Naive thymus-derived CD4-positive, alpha-beta T cell (primary cell): ENCODE data around the gene APOA5. TPM values are rescaled to one million over a fixed set of nuclear protein-coding genes. Genes with fewer than 3 reads are reported as not detected.

ENCODE experiments used
- ATAC-seq: fragments of 150-1000 bp; cut with Tn5 transposase; 2 replicates; pipeline ENCODE4 v1.10.0; 2021; ENCODE audit warnings: mild to moderate bottlenecking, moderate library complexity
- CTCF ChIA-PET: fragments of 350-600 bp; sonication (Branson Sonifier 250); formaldehyde crosslinking; loops from one replicate; lab custom pipeline; 2021; ENCODE audit warnings: antibody characterized with exemption; lab: Charles Lee
- POLR2A ChIA-PET: fragments of 350-600 bp; sonication (Branson Sonifier 250); formaldehyde crosslinking; loops from one replicate; lab custom pipeline; 2021; ENCODE audit warnings: antibody characterized with exemption, inconsistent platforms; lab: Charles Lee
- DNase-seq, 9 donors: peaks; one replicate each; pipeline versions ENCODE4 v3.0.0 to v3.0.0-alpha.2; 2020 to 2022; ENCODE audit warnings: mixed read lengths in 1 of 9
- H3K27ac ChIP-seq: one replicate; pipeline ENCODE4 v1.7.0; 2013; ENCODE audit warnings: mild to moderate bottlenecking, low read depth, low read length, moderate library complexity
- H3K27me3 ChIP-seq, 2 donors: one replicate each; pipeline ENCODE4 v1.7.0; 2013; ENCODE audit warnings: low read length in 2 of 2, mild to moderate bottlenecking in 2 of 2, moderate library complexity in 2 of 2; ENCODE audit not compliant: control insufficient read depth in 2 of 2, insufficient read depth in 2 of 2
- H3K36me3 ChIP-seq, 3 experiments: 1 replicate in 2 of 3; 2 replicates in 1 of 3; pipeline ENCODE4 v1.7.0; 2013; ENCODE audit warnings: low read length in 3 of 3, mild to moderate bottlenecking in 3 of 3, moderate library complexity in 1 of 3; ENCODE audit not compliant: insufficient read depth in 3 of 3, control insufficient read depth in 2 of 3
- H3K4me1 ChIP-seq, 2 donors: one replicate each; pipeline ENCODE4 v1.7.0; 2013; ENCODE audit warnings: low read length in 2 of 2, mild to moderate bottlenecking in 2 of 2, moderate library complexity in 1 of 2; ENCODE audit not compliant: control insufficient read depth in 2 of 2, insufficient read depth in 2 of 2
- H3K4me3 ChIP-seq: 2 replicates; pipeline ENCODE4 v1.7.0; 2013; ENCODE audit warnings: mild to moderate bottlenecking, low read length
- H3K9me3 ChIP-seq, 3 experiments: 1 replicate in 2 of 3; 2 replicates in 1 of 3; pipeline ENCODE4 v1.7.0; 2013; ENCODE audit warnings: low read length in 3 of 3; ENCODE audit not compliant: control insufficient read depth in 2 of 3
- H3K27ac Mint-ChIP-seq, 9 donors: one replicate each; pipeline ENCODE4 v1.8.0; 2020 to 2022; ENCODE audit warnings: mixed read lengths in 9 of 9, mild to moderate bottlenecking in 8 of 9, moderate library complexity in 5 of 9, inconsistent platforms in 2 of 9
- H3K27me3 Mint-ChIP-seq, 5 donors: one replicate each; pipeline ENCODE4 v1.8.0; 2021 to 2022; ENCODE audit warnings: mixed read lengths in 5 of 5, mild to moderate bottlenecking in 1 of 5
- H3K36me3 Mint-ChIP-seq, 5 donors: one replicate each; pipeline ENCODE4 v1.8.0; 2020 to 2022; ENCODE audit warnings: mixed read lengths in 5 of 5, mild to moderate bottlenecking in 3 of 5, inconsistent platforms in 1 of 5
- H3K4me1 Mint-ChIP-seq, 7 donors: one replicate each; pipeline ENCODE4 v1.8.0; 2020 to 2022; ENCODE audit warnings: mixed read lengths in 7 of 7, mild to moderate bottlenecking in 3 of 7, inconsistent platforms in 1 of 7
- H3K4me3 Mint-ChIP-seq, 10 donors: one replicate each; pipeline ENCODE4 v1.8.0; 2020 to 2022; ENCODE audit warnings: mild to moderate bottlenecking in 10 of 10, mixed read lengths in 10 of 10, moderate library complexity in 6 of 10, inconsistent platforms in 2 of 10
- H3K9me3 Mint-ChIP-seq, 11 donors: one replicate each; pipeline ENCODE4 v1.8.0; 2020 to 2022; ENCODE audit warnings: mixed read lengths in 11 of 11, mild to moderate bottlenecking in 4 of 11, inconsistent platforms in 1 of 11, moderate library complexity in 1 of 11
- intact Hi-C, 2 donors: fragments of 100-400 bp; cut with micrococcal nuclease; formaldehyde crosslinking; loops; one replicate each; pipeline ENCODE4 v1.15.1; 2023
- polyA plus RNA-seq, 2 donors: library from polyadenylated mRNA; unstranded; fragments of 300-500 nt; fragmentation: Illumina TruSeq; gene quantifications; one replicate each; pipeline ENCODE4 v1.2.3, GENCODE V29; 2021
- total RNA-seq, 6 experiments: library from RNA in 5 of 6; stranded (reverse) in 5 of 6; gene quantifications; 1 replicate in 5 of 6; 2 replicates in 1 of 6; pipeline ENCODE4 v1.2.3 and lab custom pipeline; 2021 to 2026

The APOA5 gene
- total and polyA plus RNA-seq, 7 experiments from 2014 or later: not detected

DNA sequence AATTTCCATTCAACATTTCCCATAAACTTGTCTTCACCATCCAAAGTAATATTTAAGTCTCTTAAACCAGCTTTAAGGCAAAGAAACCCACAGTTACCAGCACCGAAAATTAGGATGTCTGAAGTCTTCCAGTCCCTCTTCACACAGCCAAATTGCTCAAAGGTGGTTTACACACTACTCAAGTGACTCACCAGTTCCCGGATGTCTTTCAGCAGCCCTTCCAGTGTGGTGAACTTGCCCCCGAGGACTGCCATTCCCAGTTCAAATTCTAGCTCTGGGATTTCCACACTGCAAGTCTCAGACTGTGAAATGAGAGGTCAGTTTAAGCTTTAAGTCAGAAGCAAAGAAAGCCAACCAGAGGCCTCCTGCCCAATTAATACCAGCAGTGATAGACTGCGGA lies 9.0 kb downstream of the APOA5 start:
- Mint-ChIP-seq H3K4me1 (peaks cover 19 to 66% (median 43%) of the 10 kb centered on the region in 7 donors), H3K4me3 (no peak overlapping the region), H3K27me3 (no peaks in the 10 kb centered on the region), H3K27ac (peak overlapping the region in 3 of 9 donors; percentile 41 to 70 (median 43)), H3K36me3 (peaks cover 28 to 72% (median 50%) of the 10 kb centered on the region in 5 donors), H3K9me3 (peaks cover 0 to 3% (median 0%) of the 10 kb centered on the region in 11 donors)
- ChIA-PET POLR2A (no interaction called here), CTCF (no interaction called here)
- ATAC-seq (no peak), DNase-seq (no peak)
- Histone ChIP-seq H3K4me1 (peaks cover 10 to 13% of the 10 kb centered on the region in 2 donors), H3K36me3 (peaks cover 50 to 89% (median 67%) of the 10 kb centered on the region in 3 experiments), H3K27ac (no peak overlapping the region), H3K4me3 (no peak overlapping the region), H3K9me3 (no peaks in the 10 kb centered on the region), H3K27me3 (no peaks in the 10 kb centered on the region)
- intact Hi-C loops: no loop called here

- H3K27ac ChIP-seq: no peak overlapping the region
- peaks cover 26 to 58% (median 52%) of the 10 kb centered on the region in 3 experiments for H3K36me3 ChIP-seq
- Mint-ChIP-seq H3K27ac (peak overlapping the region in 2 of 9 donors; percentile 4 to 52), H3K4me1 (peaks cover 6 to 64% (median 30%) of the 10 kb centered on the region in 7 donors), H3K4me3 (no peak overlapping the region), H3K9me3 (peaks cover 0 to 3% (median 0%) of the 10 kb centered on the region in 11 donors), H3K27me3 (no peaks in the 10 kb centered on the region), H3K36me3 (peaks cover 19 to 59% (median 33%) of the 10 kb centered on the region in 5 donors)
- peaks cover 3 to 4% of the 10 kb centered on the region in 2 donors for H3K4me1 ChIP-seq
- ChIA-PET POLR2A (no interaction called here), CTCF (no interaction called here)
- intact Hi-C loops: no loop called here
- ATAC-seq: no peak
- DNase-seq: no peak
- H3K9me3 ChIP-seq: no peaks in the 10 kb centered on the region
- no peaks in the 10 kb centered on the region for H3K27me3 ChIP-seq
- H3K4me3 ChIP-seq: no peak overlapping the region
Measured at GRCh38 chr11:116778556-116778955, 13.1 kb downstream of the APOA5 start.

DNA sequence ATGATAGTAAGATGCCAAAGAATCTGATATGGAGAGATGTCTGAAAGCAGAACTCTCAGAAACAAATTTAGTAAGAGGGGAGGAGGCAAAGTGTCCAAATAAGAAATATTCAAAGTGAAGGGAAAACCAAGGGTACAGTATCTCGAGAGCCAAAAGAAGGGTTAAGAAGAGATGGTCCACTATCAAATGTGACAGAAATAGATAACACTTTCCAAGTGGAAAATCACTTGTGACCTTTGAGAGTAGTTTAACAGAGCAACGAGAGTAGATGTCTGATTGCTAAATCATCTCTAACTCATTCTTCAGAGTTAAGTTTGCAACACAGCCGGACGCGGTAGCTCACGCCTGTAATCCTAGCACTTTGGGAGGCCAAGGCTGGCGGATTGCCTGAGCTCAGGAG lies 14.6 kb downstream of the APOA5 start:
- Mint-ChIP-seq H3K4me3 (no peak overlapping the region), H3K27me3 (no peaks in the 10 kb centered on the region), H3K27ac (peak overlapping the region in 1 of 9 donors; percentile 4), H3K36me3 (peaks cover 14 to 45% (median 33%) of the 10 kb centered on the region in 5 donors), H3K4me1 (peaks cover 9 to 54% (median 32%) of the 10 kb centered on the region in 7 donors), H3K9me3 (peaks cover 0 to 5% (median 0%) of the 10 kb centered on the region in 11 donors)
- H3K27ac ChIP-seq: no peak overlapping the region
- peaks cover 13 to 48% (median 37%) of the 10 kb centered on the region in 3 experiments for H3K36me3 ChIP-seq
- H3K4me3 ChIP-seq: no peak overlapping the region
- DNase-seq (no peak), ATAC-seq (no peak)
- H3K4me1 ChIP-seq: peaks cover 7 to 8% of the 10 kb centered on the region in 2 donors
- intact Hi-C loops: no loop called here
- H3K9me3 ChIP-seq: no peaks in the 10 kb centered on the region
- ChIA-PET CTCF (no interaction called here), POLR2A (interaction anchor here (0.6 kb wide), 1 partner anchor 11 kb away, joined by 3 read pairs; the partner anchor contains the start of gene ZPR1)
- no peaks in the 10 kb centered on the region for H3K27me3 ChIP-seq

DNA sequence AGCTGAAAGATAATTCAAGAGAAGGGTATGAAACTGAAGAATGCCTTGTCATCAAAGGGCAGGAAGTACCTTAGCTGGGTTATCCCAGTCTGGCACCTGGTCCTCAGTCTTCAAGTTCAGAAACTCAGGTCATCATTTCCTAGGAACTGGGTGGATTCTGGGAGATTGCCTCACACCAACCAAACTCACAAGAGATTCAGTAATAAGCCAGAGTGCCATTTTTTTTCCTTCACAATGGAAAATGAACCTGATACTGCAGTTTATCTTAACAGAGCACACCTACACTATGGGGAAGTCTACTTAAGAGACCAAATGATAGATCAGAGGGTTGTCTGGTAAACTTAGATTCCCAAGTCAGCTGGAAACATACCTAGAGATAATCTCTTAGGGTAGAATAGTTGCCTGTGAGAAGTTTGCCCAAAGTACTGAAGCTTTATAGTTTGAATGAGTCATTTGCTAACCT lies 15.1 kb downstream of the APOA5 start:
- ChIA-PET POLR2A (interaction anchor here (0.6 to 0.7 kb wide), 3 partner anchors 10 to 544 kb away, joined by 3 to 5 read pairs (median 3); partner anchors contain the start of gene ZPR1), CTCF (interaction anchor here (0.6 kb wide), 1 partner anchor 140 kb away, joined by 5 read pairs; no protein-coding TSS in a partner anchor)
- Mint-ChIP-seq H3K4me1 (peaks cover 14 to 59% (median 35%) of the 10 kb centered on the region in 7 donors), H3K4me3 (no peak overlapping the region), H3K27me3 (no peaks in the 10 kb centered on the region), H3K36me3 (peaks cover 13 to 42% (median 33%) of the 10 kb centered on the region in 5 donors), H3K27ac (peak overlapping the region in 2 of 9 donors; percentile 4 to 37), H3K9me3 (peaks cover 0 to 5% (median 0%) of the 10 kb centered on the region in 11 donors)
- peaks cover 12 to 13% of the 10 kb centered on the region in 2 donors for H3K4me1 ChIP-seq
- H3K27ac ChIP-seq: no peak overlapping the region
- no peak overlapping the region for H3K4me3 ChIP-seq
- intact Hi-C loops: no loop called here
- DNase-seq (no peak), ATAC-seq (no peak)
- H3K27me3 ChIP-seq: no peaks in the 10 kb centered on the region
- no peaks in the 10 kb centered on the region for H3K9me3 ChIP-seq
- peaks cover 10 to 45% (median 34%) of the 10 kb centered on the region in 3 experiments for H3K36me3 ChIP-seq

DNA sequence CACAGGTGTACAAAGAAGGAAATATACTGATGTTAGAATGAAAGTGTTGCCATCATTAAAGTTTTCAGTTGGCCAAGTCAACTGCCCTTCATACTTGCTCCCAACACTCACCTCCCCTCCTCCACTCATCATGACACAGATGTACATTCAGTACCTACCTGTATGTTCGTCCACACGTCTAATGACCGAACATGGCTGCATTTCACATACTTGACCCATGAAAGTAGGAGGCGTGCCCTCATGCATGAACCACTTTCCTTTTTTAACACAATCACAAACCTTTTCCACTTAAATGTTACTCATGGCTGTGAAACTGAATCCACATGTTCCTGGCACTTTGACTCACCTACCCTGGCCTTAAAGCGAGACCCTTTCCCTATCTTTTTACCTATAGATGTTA lies 15.7 kb downstream of the APOA5 start:
- CTCF ChIA-PET: interaction anchor here (0.6 kb wide), 1 partner anchor 141 kb away, joined by 5 read pairs; no protein-coding TSS in a partner anchor
- Histone ChIP-seq H3K27ac (no peak overlapping the region), H3K27me3 (no peaks in the 10 kb centered on the region), H3K36me3 (peaks cover 10 to 39% (median 29%) of the 10 kb centered on the region in 3 experiments), H3K9me3 (no peaks in the 10 kb centered on the region), H3K4me1 (peaks cover 15 to 17% of the 10 kb centered on the region in 2 donors), H3K4me3 (no peak overlapping the region)
- Mint-ChIP-seq H3K4me1 (peaks cover 18 to 58% (median 35%) of the 10 kb centered on the region in 7 donors), H3K4me3 (no peak overlapping the region), H3K27ac (peak overlapping the region in 4 of 9 donors; percentile 15 to 66 (median 28)), H3K27me3 (no peaks in the 10 kb centered on the region), H3K9me3 (peaks cover 0 to 5% (median 0%) of the 10 kb centered on the region in 11 donors), H3K36me3 (peaks cover 13 to 38% (median 27%) of the 10 kb centered on the region in 5 donors)
- ATAC-seq (no peak), DNase-seq (no peak)
- intact Hi-C loops: no loop called here
- POLR2A ChIA-PET: interaction anchor here (0.6 to 5.2 kb wide), 3 partner anchors 10 to 544 kb away, joined by 3 to 49 read pairs (median 5); partner anchors contain the start of gene ZPR1

DNA sequence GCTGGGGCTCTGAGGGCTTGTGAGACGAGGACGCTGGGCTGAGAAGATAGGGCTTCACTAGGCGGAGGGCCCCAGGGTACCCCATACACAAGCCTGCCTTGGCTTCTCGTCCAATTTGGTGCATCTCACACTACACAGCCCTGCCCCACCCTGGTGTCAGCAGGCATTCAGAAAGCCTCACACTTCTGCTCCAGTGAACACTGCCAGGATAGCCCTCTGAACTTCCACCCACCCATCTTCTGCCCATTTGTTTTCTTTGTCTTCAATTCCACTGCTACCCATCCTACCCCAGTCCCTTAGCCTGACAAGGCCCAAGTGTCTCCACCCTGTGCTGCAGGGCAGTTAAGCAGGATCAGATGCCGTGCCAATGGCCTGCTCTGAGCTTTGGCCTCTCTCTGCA lies 17.0 kb downstream of the APOA5 start:
- DNase-seq (no peak), ATAC-seq (no peak)
- intact Hi-C loops: loop anchor here (5.0 kb wide), 2 partner anchors 78 to 553 kb away; partner anchors contain the start of gene CEP164 (in 2 of the 2)
- Histone ChIP-seq H3K36me3 (peaks cover 4 to 28% (median 23%) of the 10 kb centered on the region in 3 experiments), H3K27me3 (no peaks in the 10 kb centered on the region), H3K27ac (no peak overlapping the region), H3K4me1 (peaks cover 19 to 20% of the 10 kb centered on the region in 2 donors), H3K4me3 (no peak overlapping the region), H3K9me3 (no peaks in the 10 kb centered on the region)
- Mint-ChIP-seq H3K36me3 (peaks cover 14 to 36% (median 25%) of the 10 kb centered on the region in 5 donors), H3K9me3 (peaks cover 0 to 4% (median 0%) of the 10 kb centered on the region in 11 donors), H3K27me3 (no peaks in the 10 kb centered on the region), H3K4me1 (peaks cover 22 to 60% (median 37%) of the 10 kb centered on the region in 7 donors), H3K27ac (peak overlapping the region in 7 of 9 donors; percentile 30 to 96 (median 54)), H3K4me3 (peak overlapping the region in 4 of 10 donors; percentile 9 to 60 (median 32))
- ChIA-PET POLR2A (interaction anchor here (0.5 to 5.2 kb wide), 4 partner anchors 13 to 374 kb away, joined by 3 to 49 read pairs (median 6); partner anchors contain the start of gene ZPR1), CTCF (interaction anchor here (0.6 to 0.9 kb wide), 2 partner anchors 61 to 452 kb away, joined by 3 read pairs; no protein-coding TSS in a partner anchor)
